OCI-LY7 (cell line): ENCODE results near the gene RXRA. TPM values are rescaled to one million over a fixed set of nuclear protein-coding genes. Genes with fewer than 3 reads are reported as not detected.

Experiments
- BruUV-seq: library from RNA; stranded (reverse); fragments of 400-500 nt; replicated peaks from 2 replicates; lab custom pipeline; 2021; lab: Mats Ljungman, UMichigan
- CTCF ChIA-PET: fragments of 300-600 bp; sonication (Branson Sonifier 250); formaldehyde crosslinking; loops from one replicate; lab custom pipeline; 2022; ENCODE audit warnings: antibody characterized with exemption; ENCODE audit not compliant: unreplicated experiment; lab: Charles Lee
- POLR2A ChIA-PET: fragments of 300-600 bp; sonication (Branson Sonifier 250); formaldehyde crosslinking; loops from one replicate; lab custom pipeline; 2022; ENCODE audit warnings: antibody characterized with exemption; lab: Charles Lee
- DNase-seq: peaks from one replicate; pipeline ENCODE4 v3.0.0-alpha.2; 2015; ENCODE audit warnings: low spot score
- H2AFZ ChIP-seq: fragments of 200-600 bp; sonication (generic), shearing (Covaris generic); 2 replicates; pipeline ENCODE4 v1.6.1; 2014; ENCODE audit warnings: mild to moderate bottlenecking, antibody characterized with exemption, low read length, moderate library complexity
- H3K27ac ChIP-seq: fragments of 200-600 bp; sonication (generic); 2 replicates; pipeline ENCODE4 v1.5.1; 2014; ENCODE audit warnings: mixed run types, low read depth, mild to moderate bottlenecking, moderate library complexity, low read length, inconsistent platforms; ENCODE audit not compliant: poor library complexity, severe bottlenecking
- H3K36me3 ChIP-seq: fragments of 200-600 bp; sonication (generic); 2 replicates; pipeline ENCODE4 v1.6.1; 2014; ENCODE audit warnings: mild to moderate bottlenecking, antibody characterized with exemption, low read length, moderate library complexity, mixed read lengths; ENCODE audit not compliant: insufficient read depth
- H3K4me1 ChIP-seq: fragments of 200-600 bp; sonication (generic); 2 replicates; pipeline ENCODE4 v1.5.1; 2014; ENCODE audit warnings: mild to moderate bottlenecking, low read length; ENCODE audit not compliant: insufficient read depth, poor library complexity, severe bottlenecking
- H3K4me2 ChIP-seq: fragments of 200-600 bp; sonication (generic); 2 replicates; pipeline ENCODE4 v1.6.1; 2014; ENCODE audit warnings: mild to moderate bottlenecking, low read length
- H3K4me3 ChIP-seq: fragments of 200-600 bp; sonication (generic); 2 replicates; pipeline ENCODE4 v1.5.1; 2014; ENCODE audit warnings: mild to moderate bottlenecking, low read depth, low read length; ENCODE audit not compliant: poor library complexity, severe bottlenecking
- H3K79me2 ChIP-seq: fragments of 200-600 bp; sonication (generic); 2 replicates; pipeline ENCODE4 v1.6.1; 2016; ENCODE audit warnings: low read depth, mild to moderate bottlenecking, low read length, moderate library complexity, mixed read lengths; ENCODE audit not compliant: insufficient read depth
- H3K9me2 ChIP-seq: fragments of 200-600 bp; sonication (generic); 2 replicates; pipeline ENCODE4 v1.6.1; 2016; ENCODE audit warnings: mild to moderate bottlenecking, low read length, mixed read lengths; ENCODE audit not compliant: insufficient read depth
- H3K9me3 ChIP-seq: fragments of 200-600 bp; sonication (generic); 2 replicates; pipeline ENCODE4 v1.6.1; 2014; ENCODE audit warnings: mild to moderate bottlenecking, mixed run types, low read length, mixed read lengths
- H4K20me1 ChIP-seq: fragments of 200-600 bp; sonication (generic); 2 replicates; pipeline ENCODE4 v1.6.1; 2014; ENCODE audit warnings: mild to moderate bottlenecking, antibody characterized with exemption, low read length, moderate library complexity, mixed read lengths; ENCODE audit not compliant: insufficient read depth
- EZH2phosphoT487 ChIP-seq: fragments of 200-600 bp; sonication (generic); IDR thresholded peaks from 2 replicates; pipeline ENCODE4 v1.6.1; 2018; ENCODE audit warnings: low read depth, borderline replicate concordance, mild to moderate bottlenecking, mixed run types, antibody characterized with exemption, low read length, moderate library complexity, mixed read lengths
- intact Hi-C: fragments of 100-400 bp; cut with micrococcal nuclease; formaldehyde crosslinking; loops from one replicate; pipeline ENCODE4 v1.10.0; 2022; ENCODE audit not compliant: unreplicated experiment
- total RNA-seq, 2 experiments: library from RNA; depleted of rRNA in 1 of 2; stranded (reverse); fragments of >200 nt in 1 of 2; shearing (Covaris generic) in 1 of 2; gene quantifications; 2 replicates each; pipeline ENCODE4 v1.2.3, GENCODE V29; 2014 to 2022
- TF ChIP-seq, protein P1 (sequence below): fragments of 200-600 bp; sonication (generic); conservative IDR thresholded peaks from 2 replicates; pipeline ENCODE4 v1.5.1; 2014; ENCODE audit warnings: mild to moderate bottlenecking, antibody characterized with exemption, low read length, moderate library complexity, mixed read lengths

The RXRA gene
- total RNA-seq, 2 experiments from 2014 or later = 0.25 to 0.40 TPM

DNA sequence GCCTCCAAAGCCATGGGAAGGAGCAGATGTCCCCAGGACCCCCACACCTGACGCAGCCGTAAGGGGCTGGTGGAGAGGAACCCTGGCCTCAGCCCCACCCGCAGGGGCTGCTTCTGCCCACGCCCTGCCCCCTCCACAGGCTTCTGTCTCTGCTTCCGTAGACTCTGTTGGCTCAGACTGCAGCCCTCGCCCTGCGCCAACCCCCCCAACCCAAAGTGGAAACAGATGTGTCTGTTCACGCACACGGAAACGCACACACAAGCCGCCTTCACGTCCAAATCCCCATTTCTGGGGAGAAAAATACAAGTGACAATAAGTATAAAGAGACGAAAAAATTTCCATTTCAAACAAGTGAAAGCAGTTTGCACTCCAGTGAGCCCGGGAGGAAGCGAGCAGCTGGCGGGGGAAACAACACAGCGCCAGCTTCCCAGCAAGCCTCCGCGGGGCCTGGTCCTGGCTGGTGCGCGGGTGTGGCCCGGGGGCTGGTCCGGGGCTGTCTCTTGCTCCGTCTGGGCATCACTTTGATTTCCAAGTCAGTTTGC is 32.6 kb upstream of the RXRA start:
- no TSS peak for BruUV-seq
- no peak for DNase-seq
- H3K27ac ChIP-seq = no peak overlapping the region

DNA sequence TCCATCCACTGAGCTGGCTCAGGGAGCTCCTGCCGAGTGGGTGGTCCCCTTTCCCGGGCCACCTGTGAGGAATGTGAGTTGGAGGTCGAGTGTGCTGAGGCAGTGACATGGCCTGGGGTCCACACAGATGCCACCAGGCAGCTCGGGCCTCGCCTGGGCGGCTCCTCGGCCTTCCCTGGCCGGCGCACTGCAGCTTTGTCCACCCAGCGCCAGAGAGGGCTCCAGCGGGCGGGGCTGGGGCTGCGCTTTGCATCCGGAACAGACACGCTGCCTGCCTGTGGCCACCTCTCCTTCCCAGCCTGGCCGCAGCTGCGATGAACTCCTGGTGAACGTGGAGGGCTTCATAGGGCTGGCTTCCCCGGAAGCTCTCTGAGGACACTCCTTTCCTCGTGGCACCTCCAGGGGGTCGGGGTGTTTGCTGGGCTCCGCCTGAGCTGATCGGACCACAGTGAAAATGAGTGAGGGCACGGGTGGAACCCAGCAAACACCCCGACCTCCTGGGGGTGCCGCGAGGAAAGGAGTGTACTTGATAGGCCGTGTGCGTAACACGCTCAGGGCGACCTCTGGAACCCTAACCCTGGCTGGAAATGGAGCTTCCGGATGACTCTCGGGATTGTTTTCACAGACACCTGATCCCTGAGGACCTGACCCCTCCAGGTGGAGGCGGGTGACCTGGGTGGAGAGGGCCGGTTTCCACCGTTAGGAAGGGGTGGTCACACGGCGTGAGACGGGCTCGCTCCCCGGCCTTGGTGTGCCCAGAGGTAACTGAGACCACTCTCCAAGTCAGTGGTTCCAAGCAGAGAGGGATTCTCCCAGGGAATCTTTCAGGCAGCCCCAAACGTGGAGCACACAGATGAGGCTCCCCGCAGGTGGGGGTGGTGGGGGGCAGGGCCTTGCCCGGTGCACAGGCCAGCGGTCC is 31.8 kb upstream of the RXRA start:
- no TSS peak for BruUV-seq
- Histone ChIP-seq H3K4me3 (no peak overlapping the region), H3K36me3 (no peaks in the 10 kb centered on the region), H3K4me2 (no peak overlapping the region), H3K9me2 (no peaks in the 10 kb centered on the region), H4K20me1 (no peaks in the 10 kb centered on the region), H2AFZ (no peak overlapping the region), H3K4me1 (no peaks in the 10 kb centered on the region), H3K27ac (no peak overlapping the region), H3K9me3 (no peaks in the 10 kb centered on the region), H3K79me2 (no peaks in the 10 kb centered on the region)
- no peak for TF ChIP-seq EZH2phosphoT487
- TF ChIP-seq, protein P1, sequence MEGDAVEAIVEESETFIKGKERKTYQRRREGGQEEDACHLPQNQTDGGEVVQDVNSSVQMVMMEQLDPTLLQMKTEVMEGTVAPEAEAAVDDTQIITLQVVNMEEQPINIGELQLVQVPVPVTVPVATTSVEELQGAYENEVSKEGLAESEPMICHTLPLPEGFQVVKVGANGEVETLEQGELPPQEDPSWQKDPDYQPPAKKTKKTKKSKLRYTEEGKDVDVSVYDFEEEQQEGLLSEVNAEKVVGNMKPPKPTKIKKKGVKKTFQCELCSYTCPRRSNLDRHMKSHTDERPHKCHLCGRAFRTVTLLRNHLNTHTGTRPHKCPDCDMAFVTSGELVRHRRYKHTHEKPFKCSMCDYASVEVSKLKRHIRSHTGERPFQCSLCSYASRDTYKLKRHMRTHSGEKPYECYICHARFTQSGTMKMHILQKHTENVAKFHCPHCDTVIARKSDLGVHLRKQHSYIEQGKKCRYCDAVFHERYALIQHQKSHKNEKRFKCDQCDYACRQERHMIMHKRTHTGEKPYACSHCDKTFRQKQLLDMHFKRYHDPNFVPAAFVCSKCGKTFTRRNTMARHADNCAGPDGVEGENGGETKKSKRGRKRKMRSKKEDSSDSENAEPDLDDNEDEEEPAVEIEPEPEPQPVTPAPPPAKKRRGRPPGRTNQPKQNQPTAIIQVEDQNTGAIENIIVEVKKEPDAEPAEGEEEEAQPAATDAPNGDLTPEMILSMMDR = no peak
- POLR2A ChIA-PET = no interaction called here
- CTCF ChIA-PET = interaction anchor here (0.5 to 0.6 kb wide), 2 partner anchors 51 to 200 kb away, joined by 3 to 7 read pairs; no protein-coding TSS in a partner anchor
- no peak for DNase-seq
- intact Hi-C loops = no loop called here

More for the DNA sequence above, 32.6 kb upstream of the RXRA start:
- no peaks in the 10 kb centered on the region for H3K4me1 ChIP-seq
- intact Hi-C loops = no loop called here
- POLR2A ChIA-PET = no interaction called here
- H3K4me3 ChIP-seq = no peak overlapping the region
- no peaks in the 10 kb centered on the region for H3K36me3 ChIP-seq
- no peak overlapping the region for H2AFZ ChIP-seq
- no peaks in the 10 kb centered on the region for H3K79me2 ChIP-seq
- CTCF ChIA-PET = interaction anchor here (0.6 kb wide), 1 partner anchor 50 kb away, joined by 3 read pairs; no protein-coding TSS in a partner anchor
- TF ChIP-seq, protein P1 = no peak
- TF ChIP-seq EZH2phosphoT487 = no peak
- H4K20me1 ChIP-seq = no peaks in the 10 kb centered on the region
- peak overlapping the region; percentile 26; the same call in 1 of the 2 replicates for H3K4me2 ChIP-seq
- no peaks in the 10 kb centered on the region for H3K9me3 ChIP-seq
- H3K9me2 ChIP-seq = no peaks in the 10 kb centered on the region
